ENCODE measurements around the gene IP6K1.

Gene IP6K1

GRCh38 chr3:49715611-49716121 lies 70.7 kb downstream of the IP6K1 start:
- H3K27me3 ChIP-seq (ENCODE audit: insufficient read depth, low read length) = no peaks in the 10 kb centered on the region
- 0 out of 2 replicates have a peak, but pooled peaks cover 6% of the 10 kb centered on the region for H3K4me1 ChIP-seq (ENCODE audit: insufficient read depth, low read length)
- peaks cover 6% of the 10 kb centered on the region; the same call in 1 of the 2 replicates for H3K36me3 ChIP-seq (ENCODE audit: insufficient read depth, low read length)
- 93% methylated on average over 13 of the region's 13 CpGs for WGBS
- no peak overlapping the region for H3K27ac ChIP-seq (ENCODE audit: low read depth, low read length)
- H3K9ac ChIP-seq (ENCODE audit: low read depth, low read length) = no peak overlapping the region
- no peak overlapping the region for H3K4me3 ChIP-seq (ENCODE audit: low read length)
- no peaks in the 10 kb centered on the region for H3K9me3 ChIP-seq (ENCODE audit: insufficient read depth, low read depth, low read length)

- 91% methylated on average over 13 of the region's 13 CpGs for WGBS
- Histone ChIP-seq H3K4me1 (ENCODE audit: insufficient read depth, low read length) (0 out of 2 replicates have a peak, but pooled peaks cover 6% of the 10 kb centered on the region), H3K9me3 (ENCODE audit: insufficient read depth, low read depth, low read length) (no peaks in the 10 kb centered on the region), H3K4me3 (ENCODE audit: low read length) (no peak overlapping the region), H3K9ac (ENCODE audit: low read depth, low read length) (no peak overlapping the region), H3K27ac (ENCODE audit: low read depth, low read length) (no peak overlapping the region), H3K27me3 (ENCODE audit: insufficient read depth, low read length) (no peaks in the 10 kb centered on the region), H3K36me3 (ENCODE audit: insufficient read depth, low read length) (peaks cover 6% of the 10 kb centered on the region; the same call in 1 of the 2 replicates)
Observed at GRCh38 chr3:49714728-49715550, 71.4 kb downstream of the IP6K1 start.

- Histone ChIP-seq H3K9me3 (ENCODE audit: insufficient read depth, low read depth, low read length) (no peaks in the 10 kb centered on the region), H3K4me3 (ENCODE audit: low read length) (no peak overlapping the region), H3K4me1 (ENCODE audit: insufficient read depth, low read length) (0 out of 2 replicates have a peak, but pooled peaks cover 2% of the 10 kb centered on the region), H3K9ac (ENCODE audit: low read depth, low read length) (no peak overlapping the region), H3K36me3 (ENCODE audit: insufficient read depth, low read length) (peaks cover 6% of the 10 kb centered on the region; the same call in 1 of the 2 replicates), H3K27me3 (ENCODE audit: insufficient read depth, low read length) (no peaks in the 10 kb centered on the region), H3K27ac (ENCODE audit: low read depth, low read length) (no peak overlapping the region)
- WGBS = 94% methylated on average over 25 of the region's 25 CpGs
Observed at GRCh38 chr3:49713336-49714105, 72.8 kb downstream of the IP6K1 start.

- H3K36me3 ChIP-seq (ENCODE audit: insufficient read depth, low read length) = peaks cover 6% of the 10 kb centered on the region; the same call in 1 of the 2 replicates
- no peaks in the 10 kb centered on the region for H3K9me3 ChIP-seq (ENCODE audit: insufficient read depth, low read depth, low read length)
- no peaks in the 10 kb centered on the region for H3K4me1 ChIP-seq (ENCODE audit: insufficient read depth, low read length)
- no peak overlapping the region for H3K27ac ChIP-seq (ENCODE audit: low read depth, low read length)
- no peak overlapping the region for H3K4me3 ChIP-seq (ENCODE audit: low read length)
- WGBS = 82% methylated on average over 7 of the region's 7 CpGs
- H3K27me3 ChIP-seq (ENCODE audit: insufficient read depth, low read length) = no peaks in the 10 kb centered on the region
- H3K9ac ChIP-seq (ENCODE audit: low read depth, low read length) = no peak overlapping the region
Observed at GRCh38 chr3:49712631-49713317, 73.6 kb downstream of the IP6K1 start.

- Histone ChIP-seq H3K4me3 (ENCODE audit: low read length) (no peak overlapping the region), H3K27me3 (ENCODE audit: insufficient read depth, low read length) (no peaks in the 10 kb centered on the region), H3K27ac (ENCODE audit: low read depth, low read length) (no peak overlapping the region), H3K9ac (ENCODE audit: low read depth, low read length) (no peak overlapping the region), H3K9me3 (ENCODE audit: insufficient read depth, low read depth, low read length) (no peaks in the 10 kb centered on the region), H3K36me3 (ENCODE audit: insufficient read depth, low read length) (peaks cover 6% of the 10 kb centered on the region; the same call in 1 of the 2 replicates), H3K4me1 (ENCODE audit: insufficient read depth, low read length) (no peaks in the 10 kb centered on the region)
- 94% methylated on average over 11 of the region's 11 CpGs for WGBS
Observed at GRCh38 chr3:49712166-49712565, 74.2 kb downstream of the IP6K1 start.

- WGBS = 94% methylated on average over 5 of the region's 5 CpGs
- no peaks in the 10 kb centered on the region for H3K27me3 ChIP-seq (ENCODE audit: insufficient read depth, low read length)
- H3K36me3 ChIP-seq (ENCODE audit: insufficient read depth, low read length) = peaks cover 10% of the 10 kb centered on the region; the same call in 1 of the 2 replicates
Observed at GRCh38 chr3:49711489-49711888, 74.9 kb downstream of the IP6K1 start.

GRCh38 chr3:49709852-49710251 lies 76.5 kb downstream of the IP6K1 start:
- Histone ChIP-seq H3K9ac (ENCODE audit: low read depth, low read length) (no peak overlapping the region), H3K4me3 (ENCODE audit: low read length) (no peak overlapping the region), H3K36me3 (ENCODE audit: insufficient read depth, low read length) (0 out of 2 replicates have a peak, but pooled peaks cover 11% of the 10 kb centered on the region), H3K27ac (ENCODE audit: low read depth, low read length) (no peak overlapping the region), H3K9me3 (ENCODE audit: insufficient read depth, low read depth, low read length) (no peaks in the 10 kb centered on the region), H3K27me3 (ENCODE audit: insufficient read depth, low read length) (no peaks in the 10 kb centered on the region), H3K4me1 (ENCODE audit: insufficient read depth, low read length) (no peaks in the 10 kb centered on the region)
- WGBS = 91% methylated on average over 8 of the region's 8 CpGs

More at GRCh38 chr3:49711489-49711888, 74.9 kb downstream of the IP6K1 start:
- no peak overlapping the region for H3K27ac ChIP-seq (ENCODE audit: low read depth, low read length)
- no peaks in the 10 kb centered on the region for H3K4me1 ChIP-seq (ENCODE audit: insufficient read depth, low read length)
- H3K4me3 ChIP-seq (ENCODE audit: low read length) = no peak overlapping the region
- no peak overlapping the region for H3K9ac ChIP-seq (ENCODE audit: low read depth, low read length)
- no peaks in the 10 kb centered on the region for H3K9me3 ChIP-seq (ENCODE audit: insufficient read depth, low read depth, low read length)

GRCh38 chr3:49707113-49707480 lies 79.2 kb downstream of the IP6K1 start:
- H3K27me3 ChIP-seq (ENCODE audit: insufficient read depth, low read length) = no peaks in the 10 kb centered on the region
- 87% methylated on average over 4 of the region's 4 CpGs for WGBS
- H3K4me3 ChIP-seq (ENCODE audit: low read length) = no peak overlapping the region
- H3K4me1 ChIP-seq (ENCODE audit: insufficient read depth, low read length) = no peaks in the 10 kb centered on the region
- H3K9me3 ChIP-seq (ENCODE audit: insufficient read depth, low read depth, low read length) = no peaks in the 10 kb centered on the region
- H3K36me3 ChIP-seq (ENCODE audit: insufficient read depth, low read length) = peaks cover 19% of the 10 kb centered on the region; the same call in 1 of the 2 replicates
- no peak overlapping the region for H3K27ac ChIP-seq (ENCODE audit: low read depth, low read length)
- H3K9ac ChIP-seq (ENCODE audit: low read depth, low read length) = no peak overlapping the region

GRCh38 chr3:49706456-49707112 lies 79.8 kb downstream of the IP6K1 start:
- Histone ChIP-seq H3K4me1 (ENCODE audit: insufficient read depth, low read length) (no peaks in the 10 kb centered on the region), H3K9ac (ENCODE audit: low read depth, low read length) (no peak overlapping the region), H3K36me3 (ENCODE audit: insufficient read depth, low read length) (peaks cover 22% of the 10 kb centered on the region; the same call in 1 of the 2 replicates), H3K27ac (ENCODE audit: low read depth, low read length) (no peak overlapping the region), H3K4me3 (ENCODE audit: low read length) (no peak overlapping the region), H3K27me3 (ENCODE audit: insufficient read depth, low read length) (no peaks in the 10 kb centered on the region), H3K9me3 (ENCODE audit: insufficient read depth, low read depth, low read length) (no peaks in the 10 kb centered on the region)
- 92% methylated on average over 9 of the region's 9 CpGs for WGBS

- Histone ChIP-seq H3K27me3 (ENCODE audit: insufficient read depth, low read length) (no peaks in the 10 kb centered on the region), H3K4me1 (ENCODE audit: insufficient read depth, low read length) (no peaks in the 10 kb centered on the region), H3K9me3 (ENCODE audit: insufficient read depth, low read depth, low read length) (no peaks in the 10 kb centered on the region), H3K9ac (ENCODE audit: low read depth, low read length) (no peak overlapping the region), H3K36me3 (ENCODE audit: insufficient read depth, low read length) (peaks cover 22% of the 10 kb centered on the region; the same call in 1 of the 2 replicates), H3K4me3 (ENCODE audit: low read length) (no peak overlapping the region), H3K27ac (ENCODE audit: low read depth, low read length) (no peak overlapping the region)
- 95% methylated on average over 17 of the region's 17 CpGs for WGBS
Observed at GRCh38 chr3:49705390-49705960, 80.9 kb downstream of the IP6K1 start.

All from HUES64 (cell line).